Uterus (tissue), 2 donors: Measurements from ENCODE around the gene GRK5.

Experiments used
- POLR2A ChIP-seq, 2 donors: fragments of 450-650 bp; IDR thresholded peaks; one replicate each; pipeline ENCODE4 v1.6.1; 2016; ENCODE audit warnings: antibody characterized with exemption in 2 of 2, mild to moderate bottlenecking in 1 of 2, moderate library complexity in 1 of 2
- TF ChIP-seq, protein P1 (sequence below), 4 experiments: fragments of 200-600 bp in 2 of 4; fragments of 450-650 bp in 2 of 4; sonication (generic) in 2 of 4; IDR thresholded peaks; one replicate each; pipeline ENCODE4 v1.5.1; 2016 to 2019; ENCODE audit warnings: antibody characterized with exemption in 4 of 4, mild to moderate bottlenecking in 2 of 4, moderate library complexity in 1 of 4

DNA sequence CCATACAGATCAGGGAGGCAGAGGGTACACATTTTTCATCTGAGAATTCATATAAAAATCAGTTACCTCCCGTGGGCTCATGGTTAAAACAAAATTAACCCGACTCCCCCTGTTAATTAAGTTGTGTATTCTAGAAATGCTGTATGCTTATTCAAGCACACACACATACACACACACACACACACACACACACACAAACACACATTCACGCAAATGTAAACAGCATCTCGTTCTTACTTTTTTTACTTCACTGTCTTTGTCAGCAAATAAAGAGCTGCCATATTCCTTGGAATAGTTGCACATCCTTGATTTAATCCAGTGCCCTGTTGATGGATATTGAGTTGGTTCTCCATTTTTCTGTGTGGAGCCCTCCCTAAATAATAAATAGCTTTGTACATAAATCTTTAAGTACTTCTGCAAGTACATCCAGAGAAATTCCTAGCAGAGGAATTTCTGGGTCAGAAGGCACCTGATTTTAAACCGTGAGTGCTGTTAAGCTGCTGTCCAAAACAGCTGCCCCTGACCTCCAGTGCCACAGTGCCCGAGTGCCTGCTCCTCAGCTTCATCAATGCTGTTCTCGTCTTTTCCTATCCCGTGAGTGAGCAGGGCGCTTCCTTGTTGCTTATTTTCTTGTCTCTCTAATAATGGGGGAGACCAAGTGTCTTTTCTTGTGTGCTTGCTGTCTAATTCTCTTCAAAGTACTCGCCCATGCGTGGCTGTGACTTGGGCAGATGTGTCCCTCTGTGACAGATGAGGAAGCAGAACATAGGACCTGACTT, 217.9 kb downstream of the GRK5 start:
- TF ChIP-seq, protein P1, sequence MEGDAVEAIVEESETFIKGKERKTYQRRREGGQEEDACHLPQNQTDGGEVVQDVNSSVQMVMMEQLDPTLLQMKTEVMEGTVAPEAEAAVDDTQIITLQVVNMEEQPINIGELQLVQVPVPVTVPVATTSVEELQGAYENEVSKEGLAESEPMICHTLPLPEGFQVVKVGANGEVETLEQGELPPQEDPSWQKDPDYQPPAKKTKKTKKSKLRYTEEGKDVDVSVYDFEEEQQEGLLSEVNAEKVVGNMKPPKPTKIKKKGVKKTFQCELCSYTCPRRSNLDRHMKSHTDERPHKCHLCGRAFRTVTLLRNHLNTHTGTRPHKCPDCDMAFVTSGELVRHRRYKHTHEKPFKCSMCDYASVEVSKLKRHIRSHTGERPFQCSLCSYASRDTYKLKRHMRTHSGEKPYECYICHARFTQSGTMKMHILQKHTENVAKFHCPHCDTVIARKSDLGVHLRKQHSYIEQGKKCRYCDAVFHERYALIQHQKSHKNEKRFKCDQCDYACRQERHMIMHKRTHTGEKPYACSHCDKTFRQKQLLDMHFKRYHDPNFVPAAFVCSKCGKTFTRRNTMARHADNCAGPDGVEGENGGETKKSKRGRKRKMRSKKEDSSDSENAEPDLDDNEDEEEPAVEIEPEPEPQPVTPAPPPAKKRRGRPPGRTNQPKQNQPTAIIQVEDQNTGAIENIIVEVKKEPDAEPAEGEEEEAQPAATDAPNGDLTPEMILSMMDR (IDR thresholded peaks at IDR 0.05) = no peak
- no peak for TF ChIP-seq POLR2A (IDR thresholded peaks at IDR 0.05)
